Neutrophil (primary cell): ENCODE data around the gene ZBTB16.

Source experiments
- H3K27ac ChIP-seq: fragments of 200-600 bp; sonication (generic); 2 replicates; pipeline ENCODE4 v1.5.1; 2016; ENCODE audit warnings: mild to moderate bottlenecking, moderate library complexity
- H3K27me3 ChIP-seq: fragments of 200-600 bp; sonication (generic); 2 replicates; pipeline ENCODE4 v1.6.0; 2016; ENCODE audit warnings: mild to moderate bottlenecking
- H3K36me3 ChIP-seq: fragments of 200-600 bp; sonication (generic); 2 replicates; pipeline ENCODE4 v1.5.1; 2017
- H3K4me1 ChIP-seq, 2 experiments: fragments of 200-600 bp in 1 of 2; sonication (generic) in 1 of 2; 1 replicate in 1 of 2; 2 replicates in 1 of 2; pipeline versions ENCODE4 v1.5.1 to v1.6.1; 2013 to 2016; ENCODE audit warnings: low read depth in 1 of 2, low read length in 1 of 2, mild to moderate bottlenecking in 1 of 2, moderate library complexity in 1 of 2; ENCODE audit not compliant: control insufficient read depth in 1 of 2, insufficient read depth in 1 of 2
- H3K4me3 ChIP-seq, 2 experiments: fragments of 200-600 bp in 1 of 2; sonication (generic) in 1 of 2; 1 replicate in 1 of 2; 2 replicates in 1 of 2; pipeline ENCODE4 v1.5.1; 2013 to 2016; ENCODE audit warnings: low read depth in 1 of 2, low read length in 1 of 2, mild to moderate bottlenecking in 1 of 2, moderate library complexity in 1 of 2
- H3K9me3 ChIP-seq: fragments of 200-600 bp; sonication (generic); 2 replicates; pipeline ENCODE4 v1.5.1; 2016
- TF ChIP-seq, protein P1 (sequence below): fragments of 200-600 bp; sonication (generic); IDR thresholded peaks from 2 replicates; pipeline ENCODE4 v1.5.1; 2016; ENCODE audit warnings: antibody characterized with exemption

Gene ZBTB16

DNA sequence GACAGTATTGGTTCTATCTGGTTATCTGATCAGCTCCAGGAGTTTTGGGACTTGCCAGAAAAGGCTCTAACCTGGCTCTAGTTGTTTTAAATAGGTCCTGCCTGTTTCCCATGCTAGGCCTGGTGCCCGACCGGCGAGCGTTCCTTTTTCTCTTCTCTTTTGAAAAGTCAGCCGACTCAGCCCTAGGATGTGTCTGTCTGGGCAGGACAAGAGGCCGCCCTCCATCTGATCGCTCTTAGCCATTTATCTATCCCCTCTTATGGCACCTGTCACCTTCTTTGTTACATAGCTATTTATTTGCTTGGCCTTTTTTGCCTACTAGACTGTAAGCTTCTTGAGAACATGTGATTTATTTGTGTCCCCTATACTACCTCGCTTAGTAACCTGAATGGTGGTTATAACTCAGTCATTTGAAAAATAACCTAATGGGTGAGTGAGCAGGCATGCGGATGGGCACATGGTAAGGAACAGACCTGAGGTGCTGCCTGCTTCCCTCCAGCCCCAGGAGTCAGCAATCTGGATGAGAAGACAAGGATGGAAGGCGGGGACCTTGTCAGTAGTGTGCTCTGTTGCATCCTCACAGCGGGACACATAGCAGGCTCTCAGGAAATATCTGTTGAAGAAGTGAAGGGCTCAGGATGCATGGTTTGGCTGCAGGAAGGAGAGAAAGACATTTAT lies 108.4 kb downstream of the ZBTB16 start:
- Histone ChIP-seq H3K4me3 (no peak overlapping the region), H3K27me3 (no peaks in the 10 kb centered on the region), H3K27ac (no peak overlapping the region)

DNA sequence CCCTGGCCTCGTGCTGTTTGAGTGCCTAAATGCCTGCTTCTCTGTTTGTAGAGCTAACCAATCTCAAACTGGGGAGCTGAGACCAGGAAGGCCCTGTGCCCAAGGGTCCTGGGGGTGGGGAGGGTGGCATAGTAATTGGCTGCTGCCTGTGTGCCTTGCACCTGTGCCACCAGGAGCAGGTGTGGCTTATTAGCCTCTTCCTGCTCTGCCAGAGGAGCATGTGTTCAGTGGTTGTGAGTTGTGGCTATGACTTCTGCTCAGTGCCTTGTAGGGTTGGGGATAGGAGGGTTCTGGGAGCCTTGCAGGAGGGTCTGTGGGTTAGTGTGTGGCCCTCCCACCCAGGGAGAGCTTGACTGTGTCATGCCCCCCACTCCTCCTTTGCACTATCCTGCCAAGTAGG lies 109.2 kb downstream of the ZBTB16 start:
- H3K27me3 ChIP-seq: no peaks in the 10 kb centered on the region
- H3K4me1 ChIP-seq: peaks cover 32 to 34% of the 10 kb centered on the region in 2 experiments
- H3K36me3 ChIP-seq: no peaks in the 10 kb centered on the region
- no peaks in the 10 kb centered on the region for H3K9me3 ChIP-seq
- TF ChIP-seq, protein P1, sequence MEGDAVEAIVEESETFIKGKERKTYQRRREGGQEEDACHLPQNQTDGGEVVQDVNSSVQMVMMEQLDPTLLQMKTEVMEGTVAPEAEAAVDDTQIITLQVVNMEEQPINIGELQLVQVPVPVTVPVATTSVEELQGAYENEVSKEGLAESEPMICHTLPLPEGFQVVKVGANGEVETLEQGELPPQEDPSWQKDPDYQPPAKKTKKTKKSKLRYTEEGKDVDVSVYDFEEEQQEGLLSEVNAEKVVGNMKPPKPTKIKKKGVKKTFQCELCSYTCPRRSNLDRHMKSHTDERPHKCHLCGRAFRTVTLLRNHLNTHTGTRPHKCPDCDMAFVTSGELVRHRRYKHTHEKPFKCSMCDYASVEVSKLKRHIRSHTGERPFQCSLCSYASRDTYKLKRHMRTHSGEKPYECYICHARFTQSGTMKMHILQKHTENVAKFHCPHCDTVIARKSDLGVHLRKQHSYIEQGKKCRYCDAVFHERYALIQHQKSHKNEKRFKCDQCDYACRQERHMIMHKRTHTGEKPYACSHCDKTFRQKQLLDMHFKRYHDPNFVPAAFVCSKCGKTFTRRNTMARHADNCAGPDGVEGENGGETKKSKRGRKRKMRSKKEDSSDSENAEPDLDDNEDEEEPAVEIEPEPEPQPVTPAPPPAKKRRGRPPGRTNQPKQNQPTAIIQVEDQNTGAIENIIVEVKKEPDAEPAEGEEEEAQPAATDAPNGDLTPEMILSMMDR: no peak
- H3K27ac ChIP-seq: no peak overlapping the region
- no peak overlapping the region for H3K4me3 ChIP-seq

More for the DNA sequence above, 108.4 kb downstream of the ZBTB16 start:
- Histone ChIP-seq H3K9me3 (no peaks in the 10 kb centered on the region), H3K4me1 (peaks cover 37 to 38% of the 10 kb centered on the region in 2 experiments), H3K36me3 (no peaks in the 10 kb centered on the region)
- TF ChIP-seq, protein P1: no peak

DNA sequence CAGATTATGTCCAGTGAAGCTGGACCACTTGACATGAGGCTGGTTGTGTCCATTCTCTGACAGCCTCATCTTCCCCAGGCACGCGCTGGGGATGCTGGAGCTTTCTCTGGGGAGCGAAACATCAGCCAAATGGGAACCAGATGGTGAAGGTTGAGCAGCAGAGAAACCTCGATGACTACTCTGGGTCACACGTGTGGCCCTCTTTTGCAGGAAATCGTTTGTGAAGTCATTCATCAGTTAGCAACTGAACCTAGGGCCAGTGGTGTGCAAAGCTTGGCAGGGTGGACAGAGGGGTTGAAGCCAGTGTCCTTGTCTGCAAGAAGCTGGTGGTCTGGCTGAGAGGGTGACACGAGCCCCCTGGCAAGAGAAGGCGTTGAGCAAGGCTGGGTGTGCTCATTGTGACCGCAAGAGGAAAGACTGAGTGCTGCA lies 109.8 kb downstream of the ZBTB16 start:
- Histone ChIP-seq H3K4me3 (no peak overlapping the region), H3K27ac (no peak overlapping the region), H3K36me3 (no peaks in the 10 kb centered on the region), H3K27me3 (no peaks in the 10 kb centered on the region), H3K9me3 (no peaks in the 10 kb centered on the region), H3K4me1 (peaks cover 27 to 31% of the 10 kb centered on the region in 2 experiments)
- TF ChIP-seq, protein P1: no peak

DNA sequence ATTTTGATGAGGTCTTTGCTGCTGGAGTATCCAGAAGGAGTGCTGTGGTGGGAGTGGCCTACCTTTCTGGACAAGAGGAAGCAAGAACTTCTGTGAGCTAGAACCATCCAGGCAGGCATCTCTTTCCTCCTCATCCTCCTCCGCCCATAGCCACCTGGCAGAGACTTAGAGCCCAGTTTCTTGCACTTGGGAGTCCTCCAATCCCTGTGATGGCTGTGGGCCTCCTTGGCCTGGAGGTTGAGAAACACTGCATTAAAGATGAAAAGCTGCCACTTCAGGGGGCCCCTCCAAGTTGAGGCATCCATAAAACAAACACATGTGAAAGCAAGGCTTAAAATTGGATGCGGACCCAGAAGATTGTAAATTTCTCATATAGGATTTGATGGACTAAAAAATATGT lies 110.3 kb downstream of the ZBTB16 start:
- Histone ChIP-seq H3K9me3 (no peaks in the 10 kb centered on the region), H3K36me3 (no peaks in the 10 kb centered on the region), H3K4me3 (no peak overlapping the region), H3K27ac (no peak overlapping the region), H3K4me1 (peaks cover 28 to 31% of the 10 kb centered on the region in 2 experiments), H3K27me3 (no peaks in the 10 kb centered on the region)
- TF ChIP-seq, protein P1: no peak

DNA sequence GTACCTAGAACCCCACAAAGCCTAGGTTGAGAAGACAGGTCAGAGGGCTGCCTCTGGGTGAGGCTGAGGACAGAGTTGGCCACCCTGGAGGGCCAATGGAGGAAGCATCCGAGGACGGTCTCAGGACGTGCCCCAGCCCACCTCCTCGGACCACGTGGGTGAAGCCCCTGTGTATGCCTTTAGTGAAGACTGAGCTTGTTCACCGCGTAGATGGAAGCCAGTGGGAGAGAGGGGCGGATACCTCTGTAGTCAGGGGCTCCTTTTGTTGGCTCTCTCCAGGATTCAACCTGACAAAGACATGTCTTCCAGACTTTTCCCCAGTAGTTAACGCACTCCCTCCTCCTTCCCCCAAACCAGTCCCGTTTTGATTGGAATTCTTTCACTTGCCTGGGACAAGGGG lies 110.7 kb downstream of the ZBTB16 start:
- Histone ChIP-seq H3K9me3 (no peaks in the 10 kb centered on the region), H3K4me3 (no peak overlapping the region), H3K4me1 (peaks cover 32 to 34% of the 10 kb centered on the region in 2 experiments), H3K27me3 (no peaks in the 10 kb centered on the region), H3K36me3 (no peaks in the 10 kb centered on the region), H3K27ac (no peak overlapping the region)
- TF ChIP-seq, protein P1: no peak
